HEK293 (cell line): ENCODE data around the gene PSMD8.

Source experiments
- CTCF ChIA-PET: fragments of 350-600 bp; formaldehyde crosslinking; extraction: SDS; loops from one replicate; lab custom pipeline; 2021; ENCODE audit warnings: antibody characterized with exemption; lab: Yijun Ruan, JAX
- POLR2A ChIA-PET: fragments of 300-600 bp; formaldehyde crosslinking; extraction: SDS; loops from one replicate; lab custom pipeline; 2020; ENCODE audit warnings: antibody characterized with exemption, inconsistent platforms; lab: Yijun Ruan, JAX
- H3K27ac ChIP-seq: fragments of 200-500 bp; sonication (Bioruptor generic); 2 replicates; pipeline ENCODE4 v1.5.1; 2014; ENCODE audit warnings: low read depth, low read length, control low read depth, inconsistent platforms; ENCODE audit errors: extremely low read depth
- H3K36me3 ChIP-seq, 2 experiments: fragments of 200-500 bp in 1 of 2; sonication (Bioruptor generic) in 1 of 2; 1 replicate in 1 of 2; 2 replicates in 1 of 2; pipeline ENCODE4 v1.5.1; 2014 to 2017; ENCODE audit warnings: inconsistent platforms in 2 of 2, low read length in 2 of 2; ENCODE audit not compliant: control insufficient read depth in 2 of 2, insufficient read depth in 1 of 2
- H3K4me1 ChIP-seq: fragments of 200-500 bp; sonication (Bioruptor generic); 2 replicates; pipeline ENCODE4 v1.5.1; 2014; ENCODE audit warnings: mild to moderate bottlenecking, low read length, inconsistent platforms; ENCODE audit not compliant: control insufficient read depth, insufficient read depth
- H3K4me3 ChIP-seq: 2 replicates; pipeline ENCODE4 v1.5.1; 2011; ENCODE audit warnings: low read depth, mild to moderate bottlenecking, control low read depth, low read length, moderate library complexity
- H3K9me3 ChIP-seq: fragments of 200-500 bp; sonication (Bioruptor generic); 2 replicates; pipeline ENCODE4 v1.5.1; 2014; ENCODE audit warnings: low read depth, low read length, inconsistent platforms; ENCODE audit not compliant: control insufficient read depth, insufficient read depth
- GLI2 ChIP-seq: fragments of 450-650 bp; formaldehyde crosslinking; IDR thresholded peaks from 2 replicates; pipeline ENCODE4; 2017; ENCODE audit warnings: missing biosample characterization, missing genetic modification characterization, low read depth, borderline replicate concordance
- GLIS1 ChIP-seq: fragments of 450-650 bp; formaldehyde crosslinking; IDR thresholded peaks from 2 replicates; pipeline ENCODE4 v1.5.1; 2016; ENCODE audit warnings: missing biosample characterization, missing genetic modification characterization
- IKZF3 ChIP-seq: fragments of 450-650 bp; IDR thresholded peaks from 2 replicates; pipeline ENCODE4 v1.5.0; 2018; ENCODE audit warnings: missing biosample characterization, mild to moderate bottlenecking, missing genetic modification characterization, moderate library complexity
- KLF10 ChIP-seq: fragments of 450-650 bp; IDR thresholded peaks from 2 replicates; pipeline ENCODE4 v1.5.1; 2018; ENCODE audit warnings: missing biosample characterization, mild to moderate bottlenecking, missing genetic modification characterization
- SP7 ChIP-seq: fragments of 450-650 bp; formaldehyde crosslinking; IDR thresholded peaks from 2 replicates; pipeline ENCODE4 v1.5.1; 2016; ENCODE audit warnings: missing biosample characterization, missing genetic modification characterization
- ZBTB20 ChIP-seq: fragments of 450-650 bp; formaldehyde crosslinking; IDR thresholded peaks from 2 replicates; pipeline ENCODE4 v1.5.1; 2016; ENCODE audit warnings: missing biosample characterization, missing genetic modification characterization
- ZEB2 ChIP-seq: fragments of 450-650 bp; formaldehyde crosslinking; IDR thresholded peaks from 2 replicates; pipeline ENCODE4 v1.5.1; 2016; ENCODE audit warnings: missing biosample characterization, missing genetic modification characterization
- ZFP37 ChIP-seq: fragments of 450-650 bp; formaldehyde crosslinking; IDR thresholded peaks from 2 replicates; pipeline ENCODE4 v1.5.1; 2016; ENCODE audit warnings: missing biosample characterization, missing genetic modification characterization
- ZNF10 ChIP-seq: fragments of 450-650 bp; formaldehyde crosslinking; IDR thresholded peaks from 2 replicates; pipeline ENCODE4 v1.5.1; 2017; ENCODE audit warnings: missing biosample characterization, missing genetic modification characterization
- ZNF132 ChIP-seq: fragments of 450-650 bp; formaldehyde crosslinking; IDR thresholded peaks from 2 replicates; pipeline ENCODE4 v1.5.1; 2017; ENCODE audit warnings: missing biosample characterization, missing genetic modification characterization, borderline replicate concordance
- ZNF214 ChIP-seq: fragments of 450-650 bp; formaldehyde crosslinking; IDR thresholded peaks from 2 replicates; pipeline ENCODE4 v1.5.1; 2017; ENCODE audit warnings: missing biosample characterization, mild to moderate bottlenecking, missing genetic modification characterization, borderline replicate concordance
- ZNF354C ChIP-seq: fragments of 450-650 bp; formaldehyde crosslinking; IDR thresholded peaks from 2 replicates; pipeline ENCODE4 v1.5.1; 2016; ENCODE audit warnings: missing biosample characterization, missing genetic modification characterization, low read depth, borderline replicate concordance
- ZNF391 ChIP-seq: fragments of 450-650 bp; formaldehyde crosslinking; IDR thresholded peaks from 2 replicates; pipeline ENCODE4 v1.5.1; 2016; ENCODE audit warnings: low read depth, missing biosample characterization, missing genetic modification characterization, borderline replicate concordance
- ZNF416 ChIP-seq: fragments of 450-650 bp; formaldehyde crosslinking; IDR thresholded peaks from 2 replicates; pipeline ENCODE4 v1.5.1; 2016; ENCODE audit warnings: missing biosample characterization, missing genetic modification characterization
- ZNF585B ChIP-seq: fragments of 450-650 bp; formaldehyde crosslinking; IDR thresholded peaks from 2 replicates; pipeline ENCODE4 v1.5.1; 2016; ENCODE audit warnings: missing biosample characterization, missing genetic modification characterization
- ZNF660 ChIP-seq: fragments of 450-650 bp; IDR thresholded peaks from 2 replicates; pipeline ENCODE4 v1.5.1; 2018; ENCODE audit warnings: missing biosample characterization, mild to moderate bottlenecking, missing genetic modification characterization
- ZNF768 ChIP-seq: fragments of 450-650 bp; formaldehyde crosslinking; IDR thresholded peaks from 2 replicates; pipeline ENCODE4 v1.5.1; 2018; ENCODE audit warnings: missing biosample characterization, mild to moderate bottlenecking, missing genetic modification characterization
- TF ChIP-seq, protein P1 (sequence below): fragments of 450-650 bp; formaldehyde crosslinking; IDR thresholded peaks from 2 replicates; pipeline ENCODE4 v1.5.1; 2016; ENCODE audit warnings: missing biosample characterization, missing genetic modification characterization
- TF ChIP-seq, protein P2 (sequence below): fragments of 450-650 bp; formaldehyde crosslinking; IDR thresholded peaks from 2 replicates; pipeline ENCODE4 v1.5.1; 2016; ENCODE audit warnings: missing biosample characterization, missing genetic modification characterization
- TF ChIP-seq, protein P3 (sequence below): fragments of 450-650 bp; IDR thresholded peaks from 2 replicates; pipeline ENCODE4 v1.5.1; 2018; ENCODE audit warnings: missing biosample characterization, missing genetic modification characterization
- TF ChIP-seq, protein P4 (sequence below): fragments of 450-650 bp; formaldehyde crosslinking; IDR thresholded peaks from 2 replicates; pipeline ENCODE4 v1.5.1; 2016; ENCODE audit warnings: missing biosample characterization, missing genetic modification characterization
- TF ChIP-seq, protein P5 (sequence below): fragments of 450-650 bp; formaldehyde crosslinking; IDR thresholded peaks from 2 replicates; pipeline ENCODE4 v1.5.1; 2016; ENCODE audit warnings: missing biosample characterization, missing genetic modification characterization
- TF ChIP-seq, protein P6 (sequence below): fragments of 450-650 bp; IDR thresholded peaks from 2 replicates; pipeline ENCODE4 v1.5.1; 2018; ENCODE audit warnings: missing biosample characterization, mild to moderate bottlenecking, missing genetic modification characterization

Gene PSMD8

DNA sequence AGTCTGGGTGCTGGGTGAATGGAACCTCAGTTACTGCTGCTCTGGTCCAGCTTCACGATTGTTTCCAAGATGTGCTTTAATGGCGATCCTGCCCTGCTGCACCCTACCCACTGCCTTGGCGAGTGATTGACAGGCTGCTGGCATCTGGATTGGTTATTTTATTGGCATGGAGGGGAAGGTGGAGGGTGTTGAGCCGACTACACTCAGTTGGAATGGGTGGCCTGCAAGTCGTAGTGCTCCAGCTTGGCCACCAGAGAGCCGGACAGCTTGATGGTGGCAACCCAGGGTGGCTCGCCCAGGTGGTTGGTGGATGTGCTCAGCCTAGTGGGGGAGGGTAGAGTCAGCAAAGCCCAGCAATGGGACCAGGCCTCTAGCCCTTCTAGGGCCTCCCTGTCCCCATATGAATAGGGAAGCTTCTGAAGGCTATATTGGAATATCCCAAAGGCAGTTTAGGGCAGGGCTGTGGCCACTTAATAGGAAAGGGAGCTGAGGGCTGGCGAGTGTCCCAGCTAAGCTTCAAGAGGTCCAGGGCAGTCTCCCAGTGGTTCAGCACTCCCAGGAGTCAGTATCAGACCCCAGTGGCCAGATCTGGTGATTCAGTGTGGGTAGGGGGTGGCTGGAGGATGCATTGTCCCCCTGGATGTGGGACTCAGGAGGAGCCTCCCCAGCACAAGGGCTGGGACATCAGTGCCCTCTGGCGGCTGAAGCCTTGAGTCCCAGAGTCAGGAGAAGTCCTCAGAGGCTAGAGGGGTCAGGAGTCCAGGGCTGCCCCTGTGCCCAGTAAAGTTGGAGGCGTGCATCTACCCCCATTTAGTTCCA lies 10.0 kb downstream of the PSMD8 start:
- Histone ChIP-seq H3K4me1 (peaks cover 19% of the 10 kb centered on the region), H3K36me3 (peaks cover 50 to 64% of the 10 kb centered on the region in 2 experiments), H3K9me3 (no peaks in the 10 kb centered on the region), H3K27ac (0 out of 2 replicates have a peak overlapping the region, but pooled peaks have one; percentile 24), H3K4me3 (no peak overlapping the region)
- ChIA-PET POLR2A (interaction anchor here (0.6 to 3.8 kb wide), 4 partner anchors 10 to 22 kb away, joined by 3 to 36 read pairs (median 7); partner anchors contain the start of genes FAM98C and PSMD8), CTCF (interaction anchor here (0.6 to 2.4 kb wide), 11 partner anchors 9 to 715 kb away, joined by 3 to 14 read pairs (median 3); partner anchors contain the start of genes CATSPERG and PSMD8)
- TF ChIP-seq ZBTB20 (tag by site-specific recombination): no peak
- TF ChIP-seq ZNF585B (tag by site-specific recombination): no peak
- no peak for TF ChIP-seq ZNF354C (tag by site-specific recombination)
- TF ChIP-seq ZEB2 (tag by site-specific recombination): no peak
- TF ChIP-seq GLIS1 (tag by site-specific recombination): peak; percentile 83
- TF ChIP-seq GLI2 (tag by site-specific recombination): no peak
- TF ChIP-seq, protein P1, sequence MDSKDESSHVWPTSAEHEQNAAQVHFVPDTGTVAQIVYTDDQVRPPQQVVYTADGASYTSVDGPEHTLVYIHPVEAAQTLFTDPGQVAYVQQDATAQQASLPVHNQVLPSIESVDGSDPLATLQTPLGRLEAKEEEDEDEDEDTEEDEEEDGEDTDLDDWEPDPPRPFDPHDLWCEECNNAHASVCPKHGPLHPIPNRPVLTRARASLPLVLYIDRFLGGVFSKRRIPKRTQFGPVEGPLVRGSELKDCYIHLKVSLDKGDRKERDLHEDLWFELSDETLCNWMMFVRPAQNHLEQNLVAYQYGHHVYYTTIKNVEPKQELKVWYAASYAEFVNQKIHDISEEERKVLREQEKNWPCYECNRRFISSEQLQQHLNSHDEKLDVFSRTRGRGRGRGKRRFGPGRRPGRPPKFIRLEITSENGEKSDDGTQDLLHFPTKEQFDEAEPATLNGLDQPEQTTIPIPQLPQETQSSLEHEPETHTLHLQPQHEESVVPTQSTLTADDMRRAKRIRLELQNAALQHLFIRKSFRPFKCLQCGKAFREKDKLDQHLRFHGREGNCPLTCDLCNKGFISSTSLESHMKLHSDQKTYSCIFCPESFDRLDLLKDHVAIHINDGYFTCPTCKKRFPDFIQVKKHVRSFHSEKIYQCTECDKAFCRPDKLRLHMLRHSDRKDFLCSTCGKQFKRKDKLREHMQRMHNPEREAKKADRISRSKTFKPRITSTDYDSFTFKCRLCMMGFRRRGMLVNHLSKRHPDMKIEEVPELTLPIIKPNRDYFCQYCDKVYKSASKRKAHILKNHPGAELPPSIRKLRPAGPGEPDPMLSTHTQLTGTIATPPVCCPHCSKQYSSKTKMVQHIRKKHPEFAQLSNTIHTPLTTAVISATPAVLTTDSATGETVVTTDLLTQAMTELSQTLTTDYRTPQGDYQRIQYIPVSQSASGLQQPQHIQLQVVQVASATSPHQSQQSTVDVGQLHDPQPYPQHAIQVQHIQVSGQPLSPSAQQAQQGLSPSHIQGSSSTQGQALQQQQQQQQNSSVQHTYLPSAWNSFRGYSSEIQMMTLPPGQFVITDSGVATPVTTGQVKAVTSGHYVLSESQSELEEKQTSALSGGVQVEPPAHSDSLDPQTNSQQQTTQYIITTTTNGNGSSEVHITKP (tag by site-specific recombination): peak; percentile 98
- TF ChIP-seq, protein P2, sequence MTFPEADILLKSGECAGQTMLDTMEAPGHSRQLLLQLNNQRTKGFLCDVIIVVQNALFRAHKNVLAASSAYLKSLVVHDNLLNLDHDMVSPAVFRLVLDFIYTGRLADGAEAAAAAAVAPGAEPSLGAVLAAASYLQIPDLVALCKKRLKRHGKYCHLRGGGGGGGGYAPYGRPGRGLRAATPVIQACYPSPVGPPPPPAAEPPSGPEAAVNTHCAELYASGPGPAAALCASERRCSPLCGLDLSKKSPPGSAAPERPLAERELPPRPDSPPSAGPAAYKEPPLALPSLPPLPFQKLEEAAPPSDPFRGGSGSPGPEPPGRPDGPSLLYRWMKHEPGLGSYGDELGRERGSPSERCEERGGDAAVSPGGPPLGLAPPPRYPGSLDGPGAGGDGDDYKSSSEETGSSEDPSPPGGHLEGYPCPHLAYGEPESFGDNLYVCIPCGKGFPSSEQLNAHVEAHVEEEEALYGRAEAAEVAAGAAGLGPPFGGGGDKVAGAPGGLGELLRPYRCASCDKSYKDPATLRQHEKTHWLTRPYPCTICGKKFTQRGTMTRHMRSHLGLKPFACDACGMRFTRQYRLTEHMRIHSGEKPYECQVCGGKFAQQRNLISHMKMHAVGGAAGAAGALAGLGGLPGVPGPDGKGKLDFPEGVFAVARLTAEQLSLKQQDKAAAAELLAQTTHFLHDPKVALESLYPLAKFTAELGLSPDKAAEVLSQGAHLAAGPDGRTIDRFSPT (tag by site-specific recombination): peak; percentile 86
- TF ChIP-seq, protein P3, sequence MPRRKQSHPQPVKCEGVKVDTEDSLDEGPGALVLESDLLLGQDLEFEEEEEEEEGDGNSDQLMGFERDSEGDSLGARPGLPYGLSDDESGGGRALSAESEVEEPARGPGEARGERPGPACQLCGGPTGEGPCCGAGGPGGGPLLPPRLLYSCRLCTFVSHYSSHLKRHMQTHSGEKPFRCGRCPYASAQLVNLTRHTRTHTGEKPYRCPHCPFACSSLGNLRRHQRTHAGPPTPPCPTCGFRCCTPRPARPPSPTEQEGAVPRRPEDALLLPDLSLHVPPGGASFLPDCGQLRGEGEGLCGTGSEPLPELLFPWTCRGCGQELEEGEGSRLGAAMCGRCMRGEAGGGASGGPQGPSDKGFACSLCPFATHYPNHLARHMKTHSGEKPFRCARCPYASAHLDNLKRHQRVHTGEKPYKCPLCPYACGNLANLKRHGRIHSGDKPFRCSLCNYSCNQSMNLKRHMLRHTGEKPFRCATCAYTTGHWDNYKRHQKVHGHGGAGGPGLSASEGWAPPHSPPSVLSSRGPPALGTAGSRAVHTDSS (tag by site-specific recombination): no peak
- no peak for TF ChIP-seq ZFP37 (tag by site-specific recombination)
- no peak for TF ChIP-seq ZNF391 (tag by site-specific recombination)
- TF ChIP-seq ZNF132 (tag by site-specific recombination): no peak
- TF ChIP-seq ZNF10 (tag by site-specific recombination): no peak
- no peak for TF ChIP-seq ZNF660 (tag by site-specific recombination)
- TF ChIP-seq, protein P4, sequence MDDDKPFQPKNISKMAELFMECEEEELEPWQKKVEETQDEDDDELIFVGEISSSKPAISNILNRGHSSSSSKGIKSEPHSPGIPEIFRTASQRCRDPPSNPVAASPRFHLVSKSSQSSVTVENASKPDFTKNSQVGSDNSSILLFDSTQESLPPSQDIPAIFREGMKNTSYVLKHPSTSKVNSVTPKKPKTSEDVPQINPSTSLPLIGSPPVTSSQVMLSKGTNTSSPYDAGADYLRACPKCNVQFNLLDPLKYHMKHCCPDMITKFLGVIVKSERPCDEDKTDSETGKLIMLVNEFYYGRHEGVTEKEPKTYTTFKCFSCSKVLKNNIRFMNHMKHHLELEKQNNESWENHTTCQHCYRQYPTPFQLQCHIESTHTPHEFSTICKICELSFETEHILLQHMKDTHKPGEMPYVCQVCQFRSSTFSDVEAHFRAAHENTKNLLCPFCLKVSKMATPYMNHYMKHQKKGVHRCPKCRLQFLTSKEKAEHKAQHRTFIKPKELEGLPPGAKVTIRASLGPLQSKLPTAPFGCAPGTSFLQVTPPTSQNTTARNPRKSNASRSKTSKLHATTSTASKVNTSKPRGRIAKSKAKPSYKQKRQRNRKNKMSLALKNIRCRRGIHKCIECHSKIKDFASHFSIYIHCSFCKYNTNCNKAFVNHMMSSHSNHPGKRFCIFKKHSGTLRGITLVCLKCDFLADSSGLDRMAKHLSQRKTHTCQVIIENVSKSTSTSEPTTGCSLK (tag by site-specific recombination): no peak
- no peak for TF ChIP-seq ZNF416 (tag by site-specific recombination)
- TF ChIP-seq ZNF214 (tag by site-specific recombination): no peak
- TF ChIP-seq, protein P5, sequence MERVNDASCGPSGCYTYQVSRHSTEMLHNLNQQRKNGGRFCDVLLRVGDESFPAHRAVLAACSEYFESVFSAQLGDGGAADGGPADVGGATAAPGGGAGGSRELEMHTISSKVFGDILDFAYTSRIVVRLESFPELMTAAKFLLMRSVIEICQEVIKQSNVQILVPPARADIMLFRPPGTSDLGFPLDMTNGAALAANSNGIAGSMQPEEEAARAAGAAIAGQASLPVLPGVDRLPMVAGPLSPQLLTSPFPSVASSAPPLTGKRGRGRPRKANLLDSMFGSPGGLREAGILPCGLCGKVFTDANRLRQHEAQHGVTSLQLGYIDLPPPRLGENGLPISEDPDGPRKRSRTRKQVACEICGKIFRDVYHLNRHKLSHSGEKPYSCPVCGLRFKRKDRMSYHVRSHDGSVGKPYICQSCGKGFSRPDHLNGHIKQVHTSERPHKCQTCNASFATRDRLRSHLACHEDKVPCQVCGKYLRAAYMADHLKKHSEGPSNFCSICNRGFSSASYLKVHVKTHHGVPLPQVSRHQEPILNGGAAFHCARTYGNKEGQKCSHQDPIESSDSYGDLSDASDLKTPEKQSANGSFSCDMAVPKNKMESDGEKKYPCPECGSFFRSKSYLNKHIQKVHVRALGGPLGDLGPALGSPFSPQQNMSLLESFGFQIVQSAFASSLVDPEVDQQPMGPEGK (tag by site-specific recombination): no peak
- TF ChIP-seq KLF10 (tag by site-specific recombination): no peak
- TF ChIP-seq, protein P6, sequence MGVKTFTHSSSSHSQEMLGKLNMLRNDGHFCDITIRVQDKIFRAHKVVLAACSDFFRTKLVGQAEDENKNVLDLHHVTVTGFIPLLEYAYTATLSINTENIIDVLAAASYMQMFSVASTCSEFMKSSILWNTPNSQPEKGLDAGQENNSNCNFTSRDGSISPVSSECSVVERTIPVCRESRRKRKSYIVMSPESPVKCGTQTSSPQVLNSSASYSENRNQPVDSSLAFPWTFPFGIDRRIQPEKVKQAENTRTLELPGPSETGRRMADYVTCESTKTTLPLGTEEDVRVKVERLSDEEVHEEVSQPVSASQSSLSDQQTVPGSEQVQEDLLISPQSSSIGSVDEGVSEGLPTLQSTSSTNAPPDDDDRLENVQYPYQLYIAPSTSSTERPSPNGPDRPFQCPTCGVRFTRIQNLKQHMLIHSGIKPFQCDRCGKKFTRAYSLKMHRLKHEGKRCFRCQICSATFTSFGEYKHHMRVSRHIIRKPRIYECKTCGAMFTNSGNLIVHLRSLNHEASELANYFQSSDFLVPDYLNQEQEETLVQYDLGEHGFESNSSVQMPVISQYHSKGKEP: no peak
- TF ChIP-seq SP7 (tag by site-specific recombination): no peak
- no peak for TF ChIP-seq ZNF768 (tag by site-specific recombination)
- TF ChIP-seq IKZF3 (tag by site-specific recombination): no peak
